ENCODE results near the gene IDH2. TPM values are rescaled to one million over a fixed set of nuclear protein-coding genes. Genes with fewer than 3 reads are reported as not detected.

The IDH2 gene
- total and polyA plus RNA-seq, 2 donors from 2014 or later, result 87.0 to 545 TPM

- Histone ChIP-seq H3K27me3 (ENCODE audit: control insufficient read depth, insufficient read depth, low read length) (no peaks in the 10 kb centered on the region), H3K9me3 (ENCODE audit: control insufficient read depth in 2 of 3, insufficient read depth in 1 of 3, low read length in 3 of 3) (no peaks in the 10 kb centered on the region), H3K4me1 (ENCODE audit: control insufficient read depth in 2 of 3, insufficient read depth in 2 of 3, low read depth in 1 of 3, low read length in 3 of 3) (no peaks in the 10 kb centered on the region), H3K36me3 (ENCODE audit: control insufficient read depth in 2 of 3, insufficient read depth in 3 of 3, low read length in 3 of 3) (no peaks in the 10 kb centered on the region), H3K9ac (ENCODE audit: low read length in 3 of 3) (no peak overlapping the region), H3K27ac (ENCODE audit: low read depth in 2 of 2, low read length in 2 of 2) (no peak overlapping the region), H3K4me3 (ENCODE audit: low read length in 3 of 3) (no peak overlapping the region)
- FAIRE-seq (no peak), DNase-seq (no peak)
- TF ChIP-seq CTCF (IDR thresholded peaks at IDR 0.05; ENCODE audit: borderline replicate concordance, extremely low read depth, insufficient read depth), result no peak
- intact Hi-C loops (cut with DNase I), result no loop called here
These were observed 18.8 kb upstream of the IDH2 start for GRCh38 chr15:90121086-90121485.

GRCh38 chr15:90119367-90119766 is 17.1 kb upstream of the IDH2 start:
- Histone ChIP-seq H3K27ac (ENCODE audit: low read depth in 2 of 2, low read length in 2 of 2) (no peak overlapping the region), H3K4me3 (ENCODE audit: low read length in 3 of 3) (no peak overlapping the region), H3K9me3 (ENCODE audit: control insufficient read depth in 2 of 3, insufficient read depth in 1 of 3, low read length in 3 of 3) (peaks cover 0 to 6% (median 0%) of the 10 kb centered on the region in 3 donors), H3K4me1 (ENCODE audit: control insufficient read depth in 2 of 3, insufficient read depth in 2 of 3, low read depth in 1 of 3, low read length in 3 of 3) (no peaks in the 10 kb centered on the region), H3K9ac (ENCODE audit: low read length in 3 of 3) (no peak overlapping the region), H3K36me3 (ENCODE audit: control insufficient read depth in 2 of 3, insufficient read depth in 3 of 3, low read length in 3 of 3) (no peaks in the 10 kb centered on the region), H3K27me3 (ENCODE audit: control insufficient read depth, insufficient read depth, low read length) (no peaks in the 10 kb centered on the region)
- FAIRE-seq, result no peak
- no peak for DNase-seq
- TF ChIP-seq CTCF (IDR thresholded peaks at IDR 0.05; ENCODE audit: borderline replicate concordance, extremely low read depth, insufficient read depth), result no peak
- intact Hi-C loops (cut with DNase I), result no loop called here

- Histone ChIP-seq H3K4me1 (ENCODE audit: control insufficient read depth in 2 of 3, insufficient read depth in 2 of 3, low read depth in 1 of 3, low read length in 3 of 3) (no peaks in the 10 kb centered on the region), H3K36me3 (ENCODE audit: control insufficient read depth in 2 of 3, insufficient read depth in 3 of 3, low read length in 3 of 3) (no peaks in the 10 kb centered on the region), H3K4me3 (ENCODE audit: low read length in 3 of 3) (no peak overlapping the region), H3K9me3 (ENCODE audit: control insufficient read depth in 2 of 3, insufficient read depth in 1 of 3, low read length in 3 of 3) (peaks cover 0 to 9% (median 2%) of the 10 kb centered on the region in 3 donors), H3K9ac (ENCODE audit: low read length in 3 of 3) (no peak overlapping the region), H3K27ac (ENCODE audit: low read depth in 2 of 2, low read length in 2 of 2) (no peak overlapping the region), H3K27me3 (ENCODE audit: control insufficient read depth, insufficient read depth, low read length) (no peaks in the 10 kb centered on the region)
- DNase-seq, result no peak
- FAIRE-seq, result no peak
- intact Hi-C loops (cut with DNase I), result no loop called here
- TF ChIP-seq CTCF (IDR thresholded peaks at IDR 0.05; ENCODE audit: borderline replicate concordance, extremely low read depth, insufficient read depth), result no peak
These were observed 13.5 kb upstream of the IDH2 start for GRCh38 chr15:90115783-90116182.

GRCh38 chr15:90114451-90114901 is 12.2 kb upstream of the IDH2 start:
- H3K9ac ChIP-seq (ENCODE audit: low read length in 3 of 3), result no peak overlapping the region
- H3K4me1 ChIP-seq (ENCODE audit: control insufficient read depth in 2 of 3, insufficient read depth in 2 of 3, low read depth in 1 of 3, low read length in 3 of 3), result no peaks in the 10 kb centered on the region
- H3K27me3 ChIP-seq (ENCODE audit: control insufficient read depth, insufficient read depth, low read length), result no peaks in the 10 kb centered on the region
- H3K27ac ChIP-seq (ENCODE audit: low read depth in 2 of 2, low read length in 2 of 2), result no peak overlapping the region
- DNase-seq (no peak), FAIRE-seq (no peak)
- H3K36me3 ChIP-seq (ENCODE audit: control insufficient read depth in 2 of 3, insufficient read depth in 3 of 3, low read length in 3 of 3), result no peaks in the 10 kb centered on the region
- no peak overlapping the region for H3K4me3 ChIP-seq (ENCODE audit: low read length in 3 of 3)
- H3K9me3 ChIP-seq (ENCODE audit: control insufficient read depth in 2 of 3, insufficient read depth in 1 of 3, low read length in 3 of 3), result peaks cover 0 to 9% (median 2%) of the 10 kb centered on the region in 3 donors
- intact Hi-C loops (cut with DNase I), result no loop called here
- no peak for TF ChIP-seq CTCF (IDR thresholded peaks at IDR 0.05; ENCODE audit: borderline replicate concordance, extremely low read depth, insufficient read depth)

Data from kidney (tissue), 14 donors.